ENCODE measurements around the gene ZNF615.
"Not testable (repeated sequence)": the region's sequence is repeated elsewhere in the genome, so short reads cannot be mapped to it uniquely, and the experiment has no call there.

The ZNF615 gene

GRCh38 chr19:51983361-51983760, 24.6 kb downstream of the ZNF615 start (continued):
- TF ChIP-seq TSHZ2 (CRISPR knock-in tag; IDR thresholded peaks at IDR 0.05) (no peak), CSRNP3 (CRISPR knock-in tag; IDR thresholded peaks at IDR 0.05) (no peak), POU6F1 (CRISPR knock-in tag; IDR thresholded peaks at IDR 0.05; ENCODE audit: borderline replicate concordance, low read depth) (no peak), ARNTL (CRISPR knock-in tag; IDR thresholded peaks at IDR 0.05; ENCODE audit: borderline replicate concordance, low read depth) (no peak)

- ATAC-seq, result not testable (repeated sequence)
These were observed 27.1 kb downstream of the ZNF615 start for GRCh38 chr19:51980926-51981325.

GRCh38 chr19:51980116-51980736, 27.8 kb downstream of the ZNF615 start:
- TF ChIP-seq TCF4 (CRISPR knock-in tag; IDR thresholded peaks at IDR 0.05; ENCODE audit: borderline replicate concordance) (no peak), ISL1 (CRISPR knock-in tag; IDR thresholded peaks at IDR 0.05) (no peak), SNAI2 (CRISPR knock-in tag; IDR thresholded peaks at IDR 0.05) (no peak), CSRNP3 (CRISPR knock-in tag; IDR thresholded peaks at IDR 0.05) (no peak)
- no peak for ATAC-seq

GRCh38 chr19:51978882-51979281, 29.1 kb downstream of the ZNF615 start:
- TF ChIP-seq SNAI2 (CRISPR knock-in tag; IDR thresholded peaks at IDR 0.05), result no peak
- no peak for TF ChIP-seq RARB (CRISPR knock-in tag; IDR thresholded peaks at IDR 0.05)
- no peak for TF ChIP-seq TOX (CRISPR knock-in tag; IDR thresholded peaks at IDR 0.05; ENCODE audit: borderline replicate concordance)
- TF ChIP-seq CSDC2 (CRISPR knock-in tag; IDR thresholded peaks at IDR 0.05), result no peak
- no peak for TF ChIP-seq PATZ1 (CRISPR knock-in tag; IDR thresholded peaks at IDR 0.05; ENCODE audit: borderline replicate concordance)
- TF ChIP-seq ESRRG (CRISPR knock-in tag; IDR thresholded peaks at IDR 0.05), result no peak
- TF ChIP-seq ZFP30 (CRISPR knock-in tag; IDR thresholded peaks at IDR 0.05), result no peak
- no peak for TF ChIP-seq GLIS3 (CRISPR knock-in tag; IDR thresholded peaks at IDR 0.05)
- TF ChIP-seq ISL1 (CRISPR knock-in tag; IDR thresholded peaks at IDR 0.05), result no peak
- TF ChIP-seq ZNF565 (CRISPR knock-in tag; conservative IDR thresholded peaks at IDR 0.05; ENCODE audit: low read depth), result no peak
- TF ChIP-seq CREB5 (CRISPR knock-in tag; IDR thresholded peaks at IDR 0.05; ENCODE audit: low read depth), result no peak

More at GRCh38 chr19:51978882-51979281, 29.1 kb downstream of the ZNF615 start:
- ATAC-seq, result no peak
